Caco-2 (cell line): ENCODE measurements around the gene DLG2. TPM values are rescaled to one million over a fixed set of nuclear protein-coding genes. Genes with fewer than 3 reads are reported as not detected.

Source experiments
- BruUV-seq: library from RNA; stranded (reverse); fragments of 400-500 nt; replicated peaks from 2 replicates; lab custom pipeline; 2021; lab: Mats Ljungman, UMichigan
- CTCF ChIA-PET: fragments of 300-600 bp; sonication (Branson Sonifier 250); formaldehyde crosslinking; loops from one replicate; lab custom pipeline; 2022; ENCODE audit warnings: antibody characterized with exemption; lab: Charles Lee
- POLR2A ChIA-PET: fragments of 300-600 bp; sonication (Branson Sonifier 250); formaldehyde crosslinking; loops from one replicate; lab custom pipeline; 2022; ENCODE audit warnings: antibody characterized with exemption; lab: Charles Lee
- DNase-seq, 2 experiments: peaks; one replicate each; pipeline versions ENCODE4 v3.0.0 to v3.0.0-alpha.2; 2020 to 2022
- H3K27me3 ChIP-seq: replicated peaks from 2 replicates; pipeline ENCODE4 v1.6.0; 2011; ENCODE audit warnings: low read length; ENCODE audit not compliant: control insufficient read depth, insufficient read depth
- H3K36me3 ChIP-seq: 2 replicates; pipeline ENCODE4 v1.5.1; 2011; ENCODE audit warnings: low read length; ENCODE audit not compliant: control insufficient read depth, insufficient read depth
- H3K4me1 ChIP-seq: fragments of 250-450 bp; sonication (Bioruptor Pico); 2 replicates; pipeline ENCODE4 v1.5.1; 2020; ENCODE audit warnings: mild to moderate bottlenecking
- H3K4me3 ChIP-seq: 2 replicates; pipeline ENCODE4 v1.5.1; 2011; ENCODE audit warnings: low read depth, mild to moderate bottlenecking, control low read depth, low read length
- H3K9me3 ChIP-seq: fragments of 250-450 bp; sonication (Bioruptor Pico); 2 replicates; pipeline ENCODE4 v1.5.1; 2020; ENCODE audit warnings: mild to moderate bottlenecking, moderate library complexity
- H3K27ac Mint-ChIP-seq: one replicate; pipeline ENCODE4 v1.8.0; 2022; ENCODE audit warnings: mixed read lengths; ENCODE audit not compliant: unreplicated experiment
- H3K27me3 Mint-ChIP-seq: one replicate; pipeline ENCODE4 v1.8.0; 2022; ENCODE audit warnings: mixed read lengths; ENCODE audit not compliant: insufficient read depth, unreplicated experiment
- H3K36me3 Mint-ChIP-seq: one replicate; pipeline ENCODE4 v1.8.0; 2022; ENCODE audit warnings: mild to moderate bottlenecking, mixed read lengths; ENCODE audit not compliant: insufficient read depth, unreplicated experiment
- H3K4me1 Mint-ChIP-seq: one replicate; pipeline ENCODE4 v1.8.0; 2022; ENCODE audit warnings: low read depth, mixed read lengths; ENCODE audit not compliant: unreplicated experiment
- H3K4me3 Mint-ChIP-seq: one replicate; pipeline ENCODE4 v1.8.0; 2022; ENCODE audit warnings: mild to moderate bottlenecking, moderate library complexity, mixed read lengths; ENCODE audit not compliant: unreplicated experiment
- H3K9me3 Mint-ChIP-seq: one replicate; pipeline ENCODE4 v1.8.0; 2022; ENCODE audit warnings: mixed read lengths; ENCODE audit not compliant: unreplicated experiment
- CTCF ChIP-seq, 2 experiments: fragments of 200-600 bp in 1 of 2; IDR thresholded peaks; 1 replicate in 1 of 2; 2 replicates in 1 of 2; pipeline versions ENCODE4 v1.5.1 to v1.8.0; 2011 to 2022; ENCODE audit warnings: antibody characterized with exemption in 1 of 2, control low read depth in 1 of 2, inconsistent platforms in 1 of 2, low read depth in 1 of 2, low read length in 1 of 2, mild to moderate bottlenecking in 1 of 2, moderate library complexity in 1 of 2; ENCODE audit not compliant: insufficient read depth in 1 of 2, severe bottlenecking in 1 of 2, unreplicated experiment in 1 of 2
- intact Hi-C: fragments of 100-400 bp; cut with micrococcal nuclease; formaldehyde crosslinking; loops from one replicate; pipeline ENCODE4 v1.10.0; 2022; ENCODE audit not compliant: unreplicated experiment
- total RNA-seq: library from RNA; stranded (reverse); gene quantifications from 2 replicates; pipeline ENCODE4 v1.2.3, GENCODE V29; 2022

The DLG2 gene
- total RNA-seq, 1 experiment from 2014 or later, result 21.6 TPM

GRCh38 chr11:85048801-85049200 lies 578.3 kb downstream of the DLG2 start:
- Mint-ChIP-seq H3K4me1 (no peaks in the 10 kb centered on the region), H3K27me3 (no peaks in the 10 kb centered on the region), H3K4me3 (no peak overlapping the region), H3K36me3 (no peaks in the 10 kb centered on the region), H3K27ac (no peak overlapping the region), H3K9me3 (no peaks in the 10 kb centered on the region)
- Histone ChIP-seq H3K36me3 (no peaks in the 10 kb centered on the region), H3K4me1 (no peaks in the 10 kb centered on the region), H3K27me3 (no peaks in the 10 kb centered on the region), H3K9me3 (no peaks in the 10 kb centered on the region), H3K4me3 (no peak overlapping the region)
- POLR2A ChIA-PET, result no interaction called here
- no TSS peak for BruUV-seq
- no peak for DNase-seq
- no peak for TF ChIP-seq CTCF (IDR thresholded peaks at IDR 0.05; ENCODE audit: insufficient read depth in 1 of 2, low read depth in 1 of 2, low read length in 1 of 2, severe bottlenecking in 1 of 2, unreplicated experiment in 1 of 2)
- CTCF ChIA-PET, result no interaction called here
- intact Hi-C loops, result no loop called here

- H3K9me3 Mint-ChIP-seq, result no peaks in the 10 kb centered on the region
- H3K27ac Mint-ChIP-seq, result no peak overlapping the region
- Histone ChIP-seq H3K27me3 (no peaks in the 10 kb centered on the region), H3K9me3 (no peaks in the 10 kb centered on the region), H3K36me3 (no peaks in the 10 kb centered on the region), H3K4me3 (no peak overlapping the region), H3K4me1 (peaks cover 16% of the 10 kb centered on the region)
- no peak for DNase-seq
- BruUV-seq, result no TSS peak
- ChIA-PET CTCF (no interaction called here), POLR2A (no interaction called here)
- no peaks in the 10 kb centered on the region for H3K36me3 Mint-ChIP-seq
- intact Hi-C loops, result no loop called here
- H3K27me3 Mint-ChIP-seq, result no peaks in the 10 kb centered on the region
- no peak for TF ChIP-seq CTCF (IDR thresholded peaks at IDR 0.05; ENCODE audit: insufficient read depth in 1 of 2, low read depth in 1 of 2, low read length in 1 of 2, severe bottlenecking in 1 of 2, unreplicated experiment in 1 of 2)
- H3K4me1 Mint-ChIP-seq, result peaks cover 15% of the 10 kb centered on the region
- H3K4me3 Mint-ChIP-seq, result no peak overlapping the region
Observed at GRCh38 chr11:85045716-85046115, 581.4 kb downstream of the DLG2 start.

GRCh38 chr11:85044911-85045310 lies 582.2 kb downstream of the DLG2 start:
- ChIA-PET POLR2A (no interaction called here), CTCF (no interaction called here)
- no peak for TF ChIP-seq CTCF (IDR thresholded peaks at IDR 0.05; ENCODE audit: insufficient read depth in 1 of 2, low read depth in 1 of 2, low read length in 1 of 2, severe bottlenecking in 1 of 2, unreplicated experiment in 1 of 2)
- peaks cover 15% of the 10 kb centered on the region for H3K4me1 Mint-ChIP-seq
- H3K9me3 ChIP-seq, result no peaks in the 10 kb centered on the region
- peaks cover 16% of the 10 kb centered on the region for H3K4me1 ChIP-seq
- no peaks in the 10 kb centered on the region for H3K9me3 Mint-ChIP-seq
- no peak overlapping the region for H3K27ac Mint-ChIP-seq
- H3K36me3 ChIP-seq, result no peaks in the 10 kb centered on the region
- no peak overlapping the region for H3K4me3 ChIP-seq
- H3K4me3 Mint-ChIP-seq, result no peak overlapping the region
- no TSS peak for BruUV-seq
- no peaks in the 10 kb centered on the region for H3K36me3 Mint-ChIP-seq
- DNase-seq, result no peak
- intact Hi-C loops, result no loop called here
- H3K27me3 Mint-ChIP-seq, result no peaks in the 10 kb centered on the region
- no peaks in the 10 kb centered on the region for H3K27me3 ChIP-seq
